Measurements from ENCODE around the gene BCAS1.

DNA sequence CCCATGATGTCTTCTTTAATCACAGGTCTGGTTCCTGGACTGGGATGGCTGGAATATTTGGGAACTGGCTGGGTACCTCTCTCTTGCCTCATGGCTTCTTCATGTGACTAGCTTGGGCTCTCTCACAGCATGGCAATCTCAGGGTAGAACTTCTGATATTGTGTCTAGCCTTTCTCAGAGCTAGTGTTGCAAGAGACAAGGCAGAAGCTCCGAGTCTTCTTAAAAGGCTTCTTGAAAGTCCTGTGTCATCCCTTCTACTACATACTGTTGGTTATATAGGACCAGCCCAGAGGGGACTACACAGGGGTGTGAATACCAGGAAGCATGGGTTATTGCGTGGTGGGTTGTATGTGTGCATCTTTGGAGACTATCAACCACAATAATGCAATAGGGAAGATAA lies 23.3 kb downstream of the BCAS1 start:
- TF ChIP-seq, protein P1, sequence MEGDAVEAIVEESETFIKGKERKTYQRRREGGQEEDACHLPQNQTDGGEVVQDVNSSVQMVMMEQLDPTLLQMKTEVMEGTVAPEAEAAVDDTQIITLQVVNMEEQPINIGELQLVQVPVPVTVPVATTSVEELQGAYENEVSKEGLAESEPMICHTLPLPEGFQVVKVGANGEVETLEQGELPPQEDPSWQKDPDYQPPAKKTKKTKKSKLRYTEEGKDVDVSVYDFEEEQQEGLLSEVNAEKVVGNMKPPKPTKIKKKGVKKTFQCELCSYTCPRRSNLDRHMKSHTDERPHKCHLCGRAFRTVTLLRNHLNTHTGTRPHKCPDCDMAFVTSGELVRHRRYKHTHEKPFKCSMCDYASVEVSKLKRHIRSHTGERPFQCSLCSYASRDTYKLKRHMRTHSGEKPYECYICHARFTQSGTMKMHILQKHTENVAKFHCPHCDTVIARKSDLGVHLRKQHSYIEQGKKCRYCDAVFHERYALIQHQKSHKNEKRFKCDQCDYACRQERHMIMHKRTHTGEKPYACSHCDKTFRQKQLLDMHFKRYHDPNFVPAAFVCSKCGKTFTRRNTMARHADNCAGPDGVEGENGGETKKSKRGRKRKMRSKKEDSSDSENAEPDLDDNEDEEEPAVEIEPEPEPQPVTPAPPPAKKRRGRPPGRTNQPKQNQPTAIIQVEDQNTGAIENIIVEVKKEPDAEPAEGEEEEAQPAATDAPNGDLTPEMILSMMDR (IDR thresholded peaks at IDR 0.05; ENCODE audit: low read length): no peak
- TF ChIP-seq EZH2 (optimal IDR thresholded peaks at IDR 0.05; ENCODE audit: low read depth, low read length) (no peak), EZH2phosphoT487 (IDR thresholded peaks at IDR 0.05; ENCODE audit: low read length) (no peak)
